Measurements from ENCODE around the gene ZNF2.

ZNF2 gene

GRCh38 chr2:95207111-95207961 is 41.7 kb downstream of the ZNF2 start, which contains the start of gene ZNF892:
Gene ZNF892 (plus strand): TSS chr2:95207521. CDS start chr2:95207816, 295 bp downstream.
- DNase-seq = peak; percentile 67

- no peak for DNase-seq
Measured at GRCh38 chr2:95208106-95208505, 42.5 kb downstream of the ZNF2 start.

- no peak for DNase-seq
Measured at GRCh38 chr2:95215018-95215612, 49.5 kb downstream of the ZNF2 start.

GRCh38 chr2:95220449-95220848 is 54.8 kb downstream of the ZNF2 start:
- no peak for DNase-seq

- no peak for DNase-seq
Measured at GRCh38 chr2:95225658-95226057, 60.0 kb downstream of the ZNF2 start.

- DNase-seq = no peak
Measured at GRCh38 chr2:95231723-95232122, 66.1 kb downstream of the ZNF2 start.

- DNase-seq = no peak
Measured at GRCh38 chr2:95232232-95232631, 66.6 kb downstream of the ZNF2 start.

Measured in NCI-H510A (cell line).